Endothelial cell of umbilical vein (primary cell): ENCODE results near the gene ANXA2. TPM values are rescaled to one million over a fixed set of nuclear protein-coding genes. Genes with fewer than 3 reads are reported as not detected.

ENCODE experiments used
- BruUV-seq: library from RNA; stranded (reverse); fragments of 400-500 nt; replicated peaks from 2 replicates; lab custom pipeline; 2021; lab: Mats Ljungman, UMichigan
- CTCF ChIA-PET: fragments of 300-600, 350-600 bp; sonication (Branson Sonifier 250); formaldehyde crosslinking; loops from one replicate; lab custom pipeline; 2021; ENCODE audit warnings: antibody characterized with exemption, inconsistent platforms; lab: Charles Lee
- POLR2A ChIA-PET: fragments of 300-600, 350-600 bp; sonication (Branson Sonifier 250); formaldehyde crosslinking; loops from one replicate; lab custom pipeline; 2021; ENCODE audit warnings: antibody characterized with exemption, inconsistent platforms; lab: Charles Lee
- DNase-seq: peaks from one replicate; pipeline ENCODE4 v3.0.0-alpha.2; 2011; ENCODE audit warnings: low read depth, low spot score
- FAIRE-seq: peaks from 2 replicates; lab custom pipeline; 2011; peaks lifted over from hg19 to GRCh38; lab: Jason Lieb, UNC
- H2AFZ ChIP-seq: 2 replicates; pipeline ENCODE4 v1.6.0; 2012; ENCODE audit warnings: low read depth, low read length, control low read depth, inconsistent platforms
- H3K27ac ChIP-seq: 2 replicates; pipeline ENCODE4 v1.5.1; 2011; ENCODE audit warnings: low read depth, mild to moderate bottlenecking, control low read depth, low read length, moderate library complexity; ENCODE audit not compliant: insufficient read depth
- H3K27me3 ChIP-seq, 2 experiments: 2 replicates each; pipeline versions ENCODE4 v1.6.0 to v1.6.1; 2011; ENCODE audit warnings: low read length in 2 of 2, mixed read lengths in 1 of 2; ENCODE audit not compliant: control insufficient read depth in 2 of 2, insufficient read depth in 2 of 2
- H3K36me3 ChIP-seq, 2 experiments: 2 replicates in 1 of 2; 3 replicates in 1 of 2; pipeline ENCODE4 v1.5.1; 2011; ENCODE audit warnings: low read length in 2 of 2, mild to moderate bottlenecking in 1 of 2, moderate library complexity in 1 of 2; ENCODE audit not compliant: control insufficient read depth in 2 of 2, insufficient read depth in 2 of 2; ENCODE audit errors: extremely low read depth in 1 of 2
- H3K4me1 ChIP-seq: 3 replicates; pipeline ENCODE4 v1.5.1; 2011; ENCODE audit warnings: mild to moderate bottlenecking, low read length; ENCODE audit not compliant: control insufficient read depth, insufficient read depth; ENCODE audit errors: extremely low read depth
- H3K4me2 ChIP-seq: 2 replicates; pipeline ENCODE4 v1.6.1; 2011; ENCODE audit warnings: low read length, control low read depth, mixed read lengths; ENCODE audit not compliant: insufficient read depth
- H3K4me3 ChIP-seq, 3 experiments: fragments of 200-600 bp in 1 of 3; sonication (generic), shearing (Covaris generic) in 1 of 3; replicated peaks in 1 of 3; 2 replicates each; pipeline ENCODE4 v1.5.1; 2011 to 2016; ENCODE audit warnings: control low read depth in 3 of 3, low read length in 3 of 3, mild to moderate bottlenecking in 2 of 3, inconsistent platforms in 1 of 3, low read depth in 1 of 3, moderate library complexity in 1 of 3; ENCODE audit not compliant: insufficient read depth in 1 of 3
- H3K79me2 ChIP-seq: 2 replicates; pipeline ENCODE4 v1.6.0; 2012; ENCODE audit warnings: low read length, inconsistent platforms; ENCODE audit not compliant: control insufficient read depth, insufficient read depth
- H3K9ac ChIP-seq: replicated peaks from 2 replicates; pipeline ENCODE3; 2011; ENCODE audit warnings: low read length, control low read depth; ENCODE audit not compliant: insufficient read depth; ENCODE audit errors: extremely low read depth
- H3K9me1 ChIP-seq: replicated peaks from 3 replicates; pipeline ENCODE4 v1.6.0; 2011; ENCODE audit warnings: mild to moderate bottlenecking, low read length; ENCODE audit not compliant: control insufficient read depth, insufficient read depth; ENCODE audit errors: extremely low read depth
- H3K9me3 ChIP-seq: replicated peaks from 2 replicates; pipeline ENCODE4 v1.5.1; 2012; ENCODE audit warnings: low read length, inconsistent platforms; ENCODE audit not compliant: control insufficient read depth, insufficient read depth
- H4K20me1 ChIP-seq: replicated peaks from 2 replicates; pipeline ENCODE3; 2011; ENCODE audit warnings: mild to moderate bottlenecking, low read length; ENCODE audit not compliant: control insufficient read depth, insufficient read depth; ENCODE audit errors: extremely low read depth
- EZH2 ChIP-seq: IDR thresholded peaks from 2 replicates; pipeline ENCODE4 v1.6.1; 2012; ENCODE audit warnings: borderline replicate concordance, low read depth, mild to moderate bottlenecking, moderate library complexity, low read length, inconsistent platforms; ENCODE audit not compliant: severe bottlenecking
- FOS ChIP-seq: IDR thresholded peaks from 2 replicates; pipeline ENCODE4 v1.6.1; 2011; ENCODE audit warnings: mild to moderate bottlenecking, low read length, moderate library complexity, borderline replicate concordance; ENCODE audit not compliant: insufficient read depth
- GATA2 ChIP-seq: IDR thresholded peaks from 2 replicates; pipeline ENCODE4 v1.7.0; 2011; ENCODE audit warnings: low read depth, mild to moderate bottlenecking, moderate library complexity, mixed read lengths, low read length; ENCODE audit not compliant: insufficient read length, insufficient read depth
- JUN ChIP-seq: IDR thresholded peaks from 2 replicates; pipeline ENCODE4 v1.6.1; 2011; ENCODE audit warnings: borderline replicate concordance, low read depth; ENCODE audit not compliant: insufficient read length, insufficient read depth
- MYC ChIP-seq: IDR thresholded peaks from one replicate; pipeline ENCODE4 v1.6.1; 2011; ENCODE audit warnings: mild to moderate bottlenecking, low read depth, low read length
- POLR2A ChIP-seq: IDR thresholded peaks from 2 replicates; pipeline ENCODE4 v1.6.1; 2012; ENCODE audit warnings: low read depth, mild to moderate bottlenecking, control low read depth, low read length
- POLR2AphosphoS5 ChIP-seq: IDR thresholded peaks from 2 replicates; pipeline ENCODE4 v1.6.1; 2012; ENCODE audit warnings: low read depth, mild to moderate bottlenecking, control low read depth, low read length, moderate library complexity; ENCODE audit not compliant: insufficient read depth
- dilution Hi-C: fragments of 300-500 bp; cut with MboI; formaldehyde crosslinking; loops from one replicate; pipeline ENCODE4 v1.15.0; 2019; ENCODE audit warnings: low sequenced_read_pairs; ENCODE audit not compliant: extremely low pct_ligation_motif_present
- intact Hi-C: fragments of 100-400 bp; cut with micrococcal nuclease; formaldehyde crosslinking; loops from one replicate; pipeline ENCODE4 v1.10.0; 2022
- polyA plus RNA-seq, 4 experiments: library from polyadenylated mRNA; depleted of rRNA in 3 of 4; stranded (reverse) in 3 of 4; unstranded in 1 of 4; fragments of >200 nt; gene quantifications; 2 replicates each; pipeline versions ENCODE4 v1.2.1 to v1.2.3, GENCODE V29; 2011 to 2012; ENCODE audit warnings: missing spikeins in 1 of 4
- total RNA-seq: library from RNA; stranded (reverse); gene quantifications from 2 replicates; pipeline ENCODE4 v1.2.3, GENCODE V29; 2021
- TF ChIP-seq, protein P1 (sequence below): IDR thresholded peaks from 2 replicates; pipeline ENCODE4 v1.6.1; 2011; ENCODE audit not compliant: insufficient read depth, insufficient read length
- TF ChIP-seq, protein P2 (sequence below), 2 donors: IDR thresholded peaks; 1 replicate in 1 of 2; 2 replicates in 1 of 2; pipeline ENCODE4 v1.5.1; 2011; ENCODE audit warnings: low read length in 2 of 2, mild to moderate bottlenecking in 2 of 2, moderate library complexity in 2 of 2, control low read depth in 1 of 2, inconsistent platforms in 1 of 2, low read depth in 1 of 2; ENCODE audit not compliant: insufficient read depth in 1 of 2; ENCODE audit errors: extremely low read depth in 1 of 2

Gene ANXA2
- total and polyA plus RNA-seq, 2 donors (not counting 3 experiments of a cell fraction or from before 2014, with no cell fraction given), result 2,725 to 3,299 TPM

DNA sequence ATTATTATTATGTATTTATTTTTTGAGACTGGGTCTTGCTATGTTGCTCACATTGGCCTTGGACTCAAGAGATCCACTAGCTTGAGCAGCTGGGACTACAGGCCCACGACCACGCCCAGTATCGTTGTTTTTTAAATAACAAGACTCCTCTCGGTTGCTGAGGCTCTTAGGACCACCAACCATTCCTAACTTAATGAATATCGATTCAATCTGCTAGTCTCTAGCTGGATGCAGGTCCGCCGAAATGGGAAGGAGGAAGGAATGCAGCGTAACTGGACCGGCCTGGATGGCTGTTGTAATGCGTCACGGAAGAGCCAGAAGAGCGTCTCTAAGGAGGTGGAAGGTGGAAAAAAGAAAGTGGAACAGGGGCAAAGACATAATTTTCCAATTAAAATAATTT is 1.7 kb downstream of the ANXA2 start:
- ChIA-PET POLR2A (interaction anchor here (1.0 to 4.7 kb wide), 2 partner anchors 21 to 25 kb away, joined by 4 to 27 read pairs; no protein-coding TSS in a partner anchor), CTCF (interaction anchor here (0.8 to 3.8 kb wide), 7 partner anchors 22 to 125 kb away, joined by 3 to 17 read pairs (median 5); no protein-coding TSS in a partner anchor)
- DNase-seq (no peak), FAIRE-seq (no peak)
- H3K9me1 ChIP-seq, result no peaks in the 10 kb centered on the region
- H3K4me1 ChIP-seq, result peaks cover 73% of the 10 kb centered on the region
- dilution Hi-C loops (no loop called here), intact Hi-C loops (loop anchor here (5.0 kb wide), 2 partner anchors 34 to 709 kb away; partner anchors contain the start of gene BNIP2)
- TF ChIP-seq MYC, result no peak
- TF ChIP-seq, protein P1, sequence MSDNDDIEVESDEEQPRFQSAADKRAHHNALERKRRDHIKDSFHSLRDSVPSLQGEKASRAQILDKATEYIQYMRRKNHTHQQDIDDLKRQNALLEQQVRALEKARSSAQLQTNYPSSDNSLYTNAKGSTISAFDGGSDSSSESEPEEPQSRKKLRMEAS, result no peak
- H3K27me3 ChIP-seq, result no peaks in the 10 kb centered on the region
- H3K4me2 ChIP-seq, result peak overlapping the region; percentile 96
- H3K4me3 ChIP-seq, result peak overlapping the region; percentile 82 to 99 (median 96)
- H3K79me2 ChIP-seq, result peaks cover 67% of the 10 kb centered on the region
- H3K27ac ChIP-seq, result peak overlapping the region; percentile 97
- peaks cover 5 to 6% of the 10 kb centered on the region in 2 experiments for H3K36me3 ChIP-seq
- peak overlapping the region; percentile 100 for H3K9ac ChIP-seq
- BruUV-seq, result TSS peak; percentile 14
- H4K20me1 ChIP-seq, result peaks cover 7% of the 10 kb centered on the region
- no peaks in the 10 kb centered on the region for H3K9me3 ChIP-seq
- no peak overlapping the region for H2AFZ ChIP-seq

DNA sequence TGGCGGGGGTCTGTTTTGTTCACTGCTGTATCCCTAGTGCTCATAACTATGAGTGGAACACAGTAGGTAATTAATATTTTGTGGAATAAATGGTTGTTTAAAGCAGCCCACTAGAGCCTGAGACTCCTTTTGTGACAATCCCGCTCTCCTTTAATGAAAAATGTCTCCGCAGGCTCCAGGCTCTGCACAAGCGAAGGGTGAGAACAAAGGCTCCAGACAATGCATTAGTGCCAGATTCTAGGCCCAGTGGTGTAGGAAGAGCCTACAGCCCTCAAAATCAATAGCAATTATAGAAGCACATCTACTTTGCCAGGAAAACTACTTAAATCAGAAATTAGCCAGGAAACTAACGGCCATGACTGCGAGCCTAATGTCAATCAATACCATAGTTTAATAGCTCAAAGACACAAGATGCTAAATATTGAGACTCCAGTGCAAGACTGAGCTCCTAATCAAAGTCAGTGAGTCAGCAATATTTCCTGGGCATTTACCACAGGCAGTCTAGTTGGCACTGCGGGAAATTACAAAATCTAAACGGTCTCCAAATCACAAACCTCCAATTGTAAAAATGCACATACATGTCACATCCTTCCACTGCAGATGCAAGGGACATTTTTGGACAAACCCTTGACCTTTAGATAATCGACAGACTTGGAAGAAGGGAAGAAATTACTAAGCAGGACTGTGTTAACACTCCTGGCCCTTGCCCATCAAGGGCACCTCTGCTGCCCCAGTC is 2.3 kb downstream of the ANXA2 start:
- FAIRE-seq (peak; percentile 21), DNase-seq (no peak)
- CTCF ChIA-PET, result interaction anchor here (0.8 to 3.8 kb wide), 7 partner anchors 21 to 126 kb away, joined by 3 to 17 read pairs (median 5); no protein-coding TSS in a partner anchor
- H3K4me2 ChIP-seq, result peak overlapping the region; percentile 96
- H3K4me3 ChIP-seq, result peak overlapping the region; percentile 82 to 99 (median 96)
- POLR2A ChIA-PET, result interaction anchor here (4.7 kb wide), 1 partner anchor 25 kb away, joined by 27 read pairs; no protein-coding TSS in a partner anchor
- peaks cover 5 to 6% of the 10 kb centered on the region in 2 experiments for H3K36me3 ChIP-seq
- peaks cover 73% of the 10 kb centered on the region for H3K79me2 ChIP-seq
- no peaks in the 10 kb centered on the region for H3K9me1 ChIP-seq
- peak overlapping the region; percentile 100 for H3K9ac ChIP-seq
- TF ChIP-seq, protein P2, sequence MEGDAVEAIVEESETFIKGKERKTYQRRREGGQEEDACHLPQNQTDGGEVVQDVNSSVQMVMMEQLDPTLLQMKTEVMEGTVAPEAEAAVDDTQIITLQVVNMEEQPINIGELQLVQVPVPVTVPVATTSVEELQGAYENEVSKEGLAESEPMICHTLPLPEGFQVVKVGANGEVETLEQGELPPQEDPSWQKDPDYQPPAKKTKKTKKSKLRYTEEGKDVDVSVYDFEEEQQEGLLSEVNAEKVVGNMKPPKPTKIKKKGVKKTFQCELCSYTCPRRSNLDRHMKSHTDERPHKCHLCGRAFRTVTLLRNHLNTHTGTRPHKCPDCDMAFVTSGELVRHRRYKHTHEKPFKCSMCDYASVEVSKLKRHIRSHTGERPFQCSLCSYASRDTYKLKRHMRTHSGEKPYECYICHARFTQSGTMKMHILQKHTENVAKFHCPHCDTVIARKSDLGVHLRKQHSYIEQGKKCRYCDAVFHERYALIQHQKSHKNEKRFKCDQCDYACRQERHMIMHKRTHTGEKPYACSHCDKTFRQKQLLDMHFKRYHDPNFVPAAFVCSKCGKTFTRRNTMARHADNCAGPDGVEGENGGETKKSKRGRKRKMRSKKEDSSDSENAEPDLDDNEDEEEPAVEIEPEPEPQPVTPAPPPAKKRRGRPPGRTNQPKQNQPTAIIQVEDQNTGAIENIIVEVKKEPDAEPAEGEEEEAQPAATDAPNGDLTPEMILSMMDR (IDR thresholded peaks at IDR 0.05; ENCODE audit: extremely low read depth in 1 of 2, insufficient read depth in 1 of 2, low read depth in 1 of 2, low read length in 2 of 2), result no peak
- no peak for TF ChIP-seq FOS
- peak; percentile 57 for TF ChIP-seq POLR2A
- peak; percentile 15 for TF ChIP-seq POLR2AphosphoS5
- no peak for TF ChIP-seq GATA2
- no peak for TF ChIP-seq MYC
- no peak for TF ChIP-seq JUN
- TF ChIP-seq, protein P1, result no peak
- no peak for TF ChIP-seq EZH2
- peaks cover 7% of the 10 kb centered on the region for H4K20me1 ChIP-seq
- intact Hi-C loops (loop anchor here (5.0 kb wide), 2 partner anchors 33 to 708 kb away; partner anchors contain the start of gene BNIP2), dilution Hi-C loops (no loop called here)
- peak overlapping the region; percentile 97 for H3K27ac ChIP-seq
- BruUV-seq, result no TSS peak
- H2AFZ ChIP-seq, result no peak overlapping the region
- no peaks in the 10 kb centered on the region for H3K27me3 ChIP-seq
- H3K9me3 ChIP-seq, result no peaks in the 10 kb centered on the region
- peaks cover 78% of the 10 kb centered on the region for H3K4me1 ChIP-seq
